Left lung (tissue), 10 donors: ENCODE data around the gene ZNF614. TPM values are rescaled to one million over a fixed set of nuclear protein-coding genes. Genes with fewer than 3 reads are reported as not detected.
"Not testable (repeated sequence)": the region's sequence is repeated elsewhere in the genome, so short reads cannot be mapped to it uniquely, and the experiment has no call there.

Experiments
- ATAC-seq: fragments of 200-7000 bp; cut with Tn5 transposase; one replicate; pipeline ENCODE4 v1.9.1; 2020; ENCODE audit warnings: moderate library complexity
- DNase-seq, 4 donors: peaks; one replicate each; pipeline ENCODE4 v3.0.0-alpha.2; 2013 to 2020
- H3K27ac ChIP-seq, 2 donors: fragments of 200-600 bp; sonication (generic) in 1 of 2; one replicate each; pipeline versions ENCODE4 v1.5.0 to v1.8.0; 2020 to 2021
- H3K27me3 ChIP-seq, 2 donors: fragments of 200-600 bp; sonication (generic) in 1 of 2; one replicate each; pipeline versions ENCODE4 v1.5.0 to v1.8.0; 2020 to 2021
- H3K36me3 ChIP-seq, 2 donors: fragments of 200-600 bp; sonication (generic) in 1 of 2; one replicate each; pipeline versions ENCODE4 v1.5.0 to v1.8.0; 2020 to 2021
- H3K4me1 ChIP-seq, 2 donors: fragments of 200-600 bp; one replicate each; pipeline ENCODE4 v1.8.0; 2021
- H3K4me3 ChIP-seq, 2 donors: fragments of 200-600 bp; sonication (generic) in 1 of 2; one replicate each; pipeline versions ENCODE4 v1.5.0 to v1.8.0; 2020 to 2021; ENCODE audit warnings: mild to moderate bottlenecking in 1 of 2
- H3K9me3 ChIP-seq, 2 donors: fragments of 200-600 bp; sonication (generic) in 1 of 2; one replicate each; pipeline versions ENCODE4 v1.5.0 to v1.8.0; 2020 to 2021
- CTCF ChIP-seq, 2 donors: fragments of 200-600 bp; sonication (generic) in 1 of 2; IDR thresholded peaks; one replicate each; pipeline versions ENCODE4 v1.5.0 to v1.8.0; 2021; ENCODE audit warnings: antibody characterized with exemption in 2 of 2
- intact Hi-C, 2 donors: fragments of 100-400 bp; cut with DNase I; formaldehyde crosslinking; loops; one replicate each; pipeline versions ENCODE4 v1.11.2 to v1.14.2; 2022
- polyA plus RNA-seq, 6 donors: library from polyadenylated mRNA; unstranded; fragments of 120-200 nt; gene quantifications; one replicate each; pipeline ENCODE4 v1.2.1, GENCODE V29; 2013; ENCODE audit not compliant: insufficient read length in 6 of 6
- total RNA-seq, 2 donors: library from RNA; stranded (reverse); fragmentation: NEBNext Ultra II Directional; extraction: Animal tissue kit (Norgen Biotek cat#: 25700); gene quantifications; one replicate each; pipeline ENCODE4 v1.2.1, GENCODE V29; 2021
- donor health status: DM: no; HTN: yes; CAD: no.
- donor health status: DM: no; HTN: no; CAD: no.

Gene ZNF614
- total and polyA plus RNA-seq, 8 donors, result 5.7 to 22.4 (median 19.3) TPM

GRCh38 chr19:52034051-52034728 is 6.0 kb upstream of the ZNF614 start:
- H3K9me3 ChIP-seq, result peaks cover 16 to 96% of the 10 kb centered on the region in 2 donors
- intact Hi-C loops, result no loop called here
- no peak for TF ChIP-seq CTCF (IDR thresholded peaks at IDR 0.05)
- H3K27ac ChIP-seq, result no peak overlapping the region
- H3K4me1 ChIP-seq, result no peaks in the 10 kb centered on the region
- no peaks in the 10 kb centered on the region for H3K27me3 ChIP-seq
- ATAC-seq (no peak), DNase-seq (no peak)
- H3K4me3 ChIP-seq, result no peak overlapping the region
- H3K36me3 ChIP-seq, result peaks cover 14 to 68% of the 10 kb centered on the region in 2 donors

GRCh38 chr19:52028780-52029123 is 573 bp upstream of the ZNF614 start:
- DNase-seq, result no peak
- Histone ChIP-seq H3K4me3 (peak overlapping the region; percentile 49 to 76), H3K9me3 (peaks cover 1 to 73% of the 10 kb centered on the region in 2 donors), H3K27me3 (no peaks in the 10 kb centered on the region), H3K36me3 (peaks cover 0 to 43% of the 10 kb centered on the region in 2 donors), H3K27ac (peak overlapping the region; percentile 93 to 95), H3K4me1 (peaks cover 0 to 8% of the 10 kb centered on the region in 2 donors)
- intact Hi-C loops, result no loop called here
- peak; percentile 38 for ATAC-seq
- no peak for TF ChIP-seq CTCF (IDR thresholded peaks at IDR 0.05)

GRCh38 chr19:52026255-52026990 is 1.8 kb downstream of the ZNF614 start:
- intact Hi-C loops, DNase-seq, H3K27me3 ChIP-seq, H3K27ac ChIP-seq, ATAC-seq, H3K4me3 ChIP-seq, H3K4me1 ChIP-seq: not testable (repeated sequence)
- Histone ChIP-seq H3K36me3 (peaks cover 0 to 53% of the 10 kb centered on the region in 2 donors), H3K9me3 (peaks cover 0 to 73% of the 10 kb centered on the region in 2 donors)

GRCh38 chr19:52024478-52024877 is 3.7 kb downstream of the ZNF614 start:
- ATAC-seq, intact Hi-C loops, DNase-seq, H3K4me3 ChIP-seq, H3K27ac ChIP-seq, H3K4me1 ChIP-seq, H3K27me3 ChIP-seq: not testable (repeated sequence)
- Histone ChIP-seq H3K9me3 (peaks cover 0 to 75% of the 10 kb centered on the region in 2 donors), H3K36me3 (peaks cover 0 to 72% of the 10 kb centered on the region in 2 donors)

- no peak for TF ChIP-seq CTCF (IDR thresholded peaks at IDR 0.05)
- Histone ChIP-seq H3K27ac (no peak overlapping the region), H3K27me3 (no peaks in the 10 kb centered on the region), H3K9me3 (peaks cover 0 to 97% of the 10 kb centered on the region in 2 donors), H3K4me1 (peaks cover 0 to 4% of the 10 kb centered on the region in 2 donors), H3K4me3 (no peak overlapping the region), H3K36me3 (peaks cover 0 to 95% of the 10 kb centered on the region in 2 donors)
- intact Hi-C loops, result no loop called here
- ATAC-seq (no peak), DNase-seq (no peak)
Measured at GRCh38 chr19:52022193-52022592, 6.0 kb downstream of the ZNF614 start.

- Histone ChIP-seq H3K27ac (no peak overlapping the region), H3K9me3 (peaks cover 0 to 98% of the 10 kb centered on the region in 2 donors), H3K27me3 (no peaks in the 10 kb centered on the region), H3K4me3 (no peak overlapping the region), H3K4me1 (no peaks in the 10 kb centered on the region), H3K36me3 (peaks cover 4 to 100% of the 10 kb centered on the region in 2 donors)
- ATAC-seq (no peak), DNase-seq (no peak)
- TF ChIP-seq CTCF (IDR thresholded peaks at IDR 0.05), result no peak
- intact Hi-C loops, result no loop called here
Measured at GRCh38 chr19:52020506-52020905, 7.7 kb downstream of the ZNF614 start.
